8988T (cell line): ENCODE results near the gene PUS10.
"Not testable (repeated sequence)": the region's sequence is repeated elsewhere in the genome, so short reads cannot be mapped to it uniquely, and the experiment has no call there.

Experiments
- DNase-seq: peaks from one replicate; pipeline ENCODE4 v3.0.0; 2011

The PUS10 gene

DNA sequence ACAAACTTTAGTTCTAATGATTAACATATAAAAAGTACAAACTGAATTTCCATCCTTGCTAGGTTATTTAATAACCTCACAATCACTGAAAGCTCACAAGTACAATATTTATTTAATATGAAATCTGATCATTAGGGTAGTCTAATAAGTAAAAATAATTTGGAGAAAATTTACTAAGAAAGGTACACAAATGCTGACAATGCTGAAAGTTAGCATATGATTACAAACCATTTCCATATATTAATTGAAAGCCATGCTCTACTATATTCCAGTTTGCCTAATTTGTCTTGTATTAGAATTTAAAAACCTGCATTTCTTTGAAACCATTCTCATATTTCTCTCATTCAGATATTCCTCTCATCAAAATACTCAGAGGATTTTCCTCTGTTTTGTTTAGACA is 8.7 kb downstream of the PUS10 start:
- DNase-seq: no peak

DNA sequence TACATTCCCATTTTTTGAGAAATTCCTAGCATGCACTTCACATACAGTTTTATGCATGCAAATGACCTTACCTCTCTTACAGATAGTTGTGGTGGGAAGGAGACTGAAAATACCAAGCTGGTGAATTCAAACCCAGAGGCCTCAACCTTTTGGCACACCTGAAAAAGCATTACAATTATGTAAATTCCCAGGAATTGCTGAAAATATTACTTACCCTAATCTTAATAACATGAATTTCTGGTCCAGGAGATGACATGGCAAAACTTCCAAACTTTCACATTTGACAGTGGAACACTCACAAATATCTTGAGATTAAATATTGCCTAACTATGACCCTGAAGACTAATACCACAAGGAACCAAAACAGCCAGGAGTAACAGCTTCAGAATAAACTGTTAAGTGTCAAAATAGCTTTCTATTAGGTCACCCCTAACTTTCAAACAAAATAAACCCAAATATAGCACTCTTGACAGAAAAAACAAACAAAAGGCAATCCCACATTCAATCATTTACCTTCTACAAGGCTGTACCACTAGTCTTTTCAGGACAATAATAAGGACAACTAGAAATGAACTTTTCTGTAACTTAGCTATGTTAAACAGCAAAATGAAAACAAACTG is 11.5 kb downstream of the PUS10 start:
- no peak for DNase-seq

DNA sequence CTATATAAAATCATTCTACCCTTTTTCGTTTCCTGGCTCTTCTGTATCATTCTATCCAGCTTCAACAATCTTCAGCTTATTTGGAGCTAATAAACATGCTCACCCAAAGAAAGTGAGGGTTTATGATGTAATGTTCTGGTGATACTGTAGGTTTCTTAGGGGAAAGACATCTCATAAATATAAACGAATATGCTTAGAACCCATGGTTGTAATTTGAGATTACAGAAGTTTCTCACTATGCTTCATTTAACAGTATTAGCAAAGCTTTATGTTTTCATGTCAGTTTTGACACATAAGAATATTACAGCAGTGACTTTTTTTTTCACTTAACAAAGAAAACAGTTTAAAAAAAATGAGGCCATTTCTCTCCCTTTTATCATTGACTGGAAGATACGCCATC is 12.3 kb downstream of the PUS10 start:
- DNase-seq: no peak

DNA sequence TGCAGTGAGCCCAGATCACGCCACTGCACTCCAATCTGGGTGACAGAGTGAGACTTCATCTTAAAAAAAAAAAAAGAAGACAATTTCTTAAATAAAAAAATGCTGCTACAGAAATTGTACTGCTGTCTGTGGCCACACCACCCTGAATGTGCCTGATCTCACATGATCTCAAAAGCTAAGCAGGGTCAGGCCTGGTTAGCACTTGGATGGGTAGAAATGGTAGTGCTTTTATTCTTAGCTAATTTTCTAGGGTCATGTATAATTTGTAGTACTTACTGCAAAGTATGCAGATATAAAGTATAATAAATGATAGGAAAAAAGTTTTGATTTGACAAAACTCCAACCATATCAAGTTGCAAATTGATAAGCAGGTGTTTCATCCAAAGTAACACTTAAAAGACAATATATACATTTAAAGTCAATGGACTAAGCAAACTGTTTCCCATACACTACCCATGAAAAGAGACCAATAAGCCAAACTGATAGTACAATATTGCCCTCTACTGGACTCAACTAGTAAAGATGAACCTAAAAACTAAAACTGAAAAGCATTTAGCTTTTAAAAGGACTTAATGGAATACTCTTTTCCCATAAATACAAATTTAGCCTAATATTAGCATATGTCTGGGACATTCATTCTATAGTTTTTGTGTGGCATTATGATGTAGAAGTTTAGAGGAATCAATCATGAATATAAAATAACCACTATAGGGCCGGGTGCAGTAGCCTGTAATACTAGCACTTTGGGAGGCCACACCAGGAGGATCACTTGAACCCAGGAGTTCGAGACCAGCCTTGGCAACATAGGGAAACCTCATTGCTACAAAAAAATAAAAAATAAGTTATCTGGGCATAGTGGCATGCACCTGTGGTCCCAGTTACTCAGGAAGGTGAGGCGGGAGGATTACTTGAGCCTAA is 19.2 kb downstream of the PUS10 start:
- peak; percentile 22 for DNase-seq

DNA sequence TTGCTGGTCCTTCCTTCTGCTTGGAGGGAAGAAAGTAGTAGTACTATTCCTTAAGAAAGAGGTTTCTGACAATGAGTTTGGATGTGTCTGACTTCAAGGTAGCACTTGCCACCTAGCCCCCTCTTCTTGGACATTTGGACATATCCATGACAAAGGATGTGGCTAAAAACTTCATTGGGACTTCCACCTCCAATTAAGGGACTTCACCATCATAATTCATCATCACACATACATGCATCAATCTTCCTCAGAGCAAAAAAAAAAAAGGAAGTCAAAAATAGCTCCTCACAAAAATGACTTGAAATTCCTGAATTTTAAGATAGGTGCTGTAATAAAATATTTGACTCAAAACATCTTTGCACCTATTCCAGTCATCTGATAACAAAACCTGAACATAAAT is 23.9 kb downstream of the PUS10 start:
- no peak for DNase-seq

DNA sequence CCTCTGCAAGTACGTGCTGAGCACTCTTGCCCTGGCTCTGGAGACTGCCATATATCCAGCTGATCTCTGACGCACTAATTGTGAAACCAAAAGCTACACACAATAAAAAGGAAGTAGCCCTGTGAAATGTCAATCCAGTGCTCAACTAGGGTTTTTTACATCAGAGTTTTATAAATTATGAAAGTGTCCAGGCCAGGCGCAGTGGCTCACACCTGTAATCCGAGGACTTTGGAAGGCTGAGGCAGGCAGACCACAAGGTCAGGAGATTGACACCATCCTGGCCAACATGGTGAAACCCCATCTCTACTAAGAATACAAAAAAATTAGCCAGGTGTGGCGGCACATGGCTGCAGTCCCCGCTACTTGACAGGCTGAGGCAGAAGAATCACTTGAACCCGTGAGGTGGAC is 25.1 kb downstream of the PUS10 start:
- DNase-seq: no peak

DNA sequence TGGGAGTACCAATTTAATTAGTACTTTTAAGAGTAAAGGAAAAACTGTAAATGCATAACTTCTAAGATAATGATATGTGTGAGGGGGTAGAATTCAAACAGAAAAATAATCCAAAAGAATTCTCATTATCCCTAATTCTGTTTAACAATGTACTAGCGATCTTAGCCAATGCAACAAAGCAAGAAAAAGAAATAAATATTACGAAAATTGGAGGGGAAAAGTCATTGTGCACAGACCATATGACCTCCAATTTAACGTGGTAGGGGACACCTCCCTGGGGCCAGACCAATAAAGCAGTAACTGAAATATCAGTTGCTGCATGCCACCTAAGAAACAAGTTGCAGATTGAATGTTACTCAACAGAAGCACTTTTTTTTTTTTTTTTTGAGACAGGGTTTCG is 26.4 kb downstream of the PUS10 start:
- DNase-seq: no peak

DNA sequence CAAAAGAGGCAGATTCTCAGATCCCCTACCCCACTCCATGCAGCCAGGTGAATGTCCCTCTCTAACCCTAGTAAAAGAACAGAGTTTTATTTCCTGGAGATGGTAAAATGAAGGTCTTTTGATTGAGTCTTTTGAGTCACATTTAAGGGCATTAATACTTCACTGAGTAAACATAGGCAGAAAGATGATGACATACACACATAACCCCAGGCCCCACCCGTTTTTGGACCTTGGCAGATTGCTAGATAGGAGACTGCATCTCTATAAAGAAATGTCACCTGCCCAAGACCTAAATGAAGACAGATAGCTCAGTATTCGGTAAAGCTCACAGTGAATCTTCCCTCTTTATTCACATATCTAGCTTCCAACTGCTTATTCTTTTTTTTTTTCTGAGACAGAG is 28.8 kb downstream of the PUS10 start:
- DNase-seq: no peak

DNA sequence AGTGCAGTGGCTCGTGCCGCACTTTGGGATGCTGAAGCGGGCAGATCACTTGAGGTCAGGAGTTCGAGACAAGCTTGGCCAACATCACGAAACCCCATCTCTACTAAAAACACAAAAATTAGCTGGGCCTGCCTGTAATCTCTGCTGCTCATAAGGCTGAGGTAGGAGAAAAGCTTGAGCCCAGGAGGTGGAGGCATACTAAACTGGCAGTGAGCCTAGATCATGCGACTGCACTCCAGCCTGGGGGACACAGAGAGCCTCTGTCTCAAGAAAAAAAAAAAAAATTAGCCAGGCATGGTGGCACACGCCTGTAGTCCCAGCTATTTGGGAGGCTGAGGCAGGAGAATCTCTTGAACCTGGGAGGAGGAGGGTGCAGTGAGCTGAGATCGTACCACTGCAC is 30.4 kb downstream of the PUS10 start:
- not testable (repeated sequence) for DNase-seq

DNA sequence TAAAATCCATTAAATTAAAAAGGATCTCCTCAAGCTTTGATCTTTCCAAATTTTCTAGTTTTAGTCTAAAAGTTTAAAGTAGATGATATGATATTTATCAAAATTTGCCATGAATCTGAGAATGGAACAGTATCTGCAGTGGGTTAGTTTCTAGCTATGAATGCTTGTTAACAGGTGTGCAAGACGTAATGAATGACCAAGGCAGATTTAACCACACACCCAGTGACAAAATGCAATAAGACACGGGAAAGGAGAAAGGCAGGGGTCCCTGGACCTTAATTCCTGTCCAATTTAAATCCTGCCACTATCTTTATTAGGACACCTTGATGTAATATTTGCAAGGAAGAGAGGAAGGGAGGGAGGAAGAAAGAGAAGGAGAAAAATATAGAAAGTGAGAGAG is 31.0 kb downstream of the PUS10 start:
- no peak for DNase-seq

DNA sequence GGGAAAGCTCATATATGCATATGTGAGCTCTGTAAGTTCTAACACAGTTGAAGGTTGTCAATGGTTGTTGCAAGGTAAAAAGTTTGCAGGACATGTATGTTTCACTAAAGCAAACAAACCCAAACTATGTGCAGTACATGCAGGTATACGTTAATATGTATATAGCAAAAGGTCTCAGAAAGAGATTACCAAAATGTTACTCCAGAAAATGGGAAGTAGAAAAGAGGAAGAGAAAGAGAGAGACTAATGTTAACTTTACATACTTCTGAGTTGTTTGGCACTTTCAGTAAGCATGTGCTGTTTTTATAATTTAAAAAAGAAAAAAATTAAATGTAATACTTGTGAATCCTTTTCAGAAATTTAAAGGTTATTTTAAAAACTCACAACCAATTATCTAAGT is 33.3 kb downstream of the PUS10 start:
- DNase-seq: no peak

DNA sequence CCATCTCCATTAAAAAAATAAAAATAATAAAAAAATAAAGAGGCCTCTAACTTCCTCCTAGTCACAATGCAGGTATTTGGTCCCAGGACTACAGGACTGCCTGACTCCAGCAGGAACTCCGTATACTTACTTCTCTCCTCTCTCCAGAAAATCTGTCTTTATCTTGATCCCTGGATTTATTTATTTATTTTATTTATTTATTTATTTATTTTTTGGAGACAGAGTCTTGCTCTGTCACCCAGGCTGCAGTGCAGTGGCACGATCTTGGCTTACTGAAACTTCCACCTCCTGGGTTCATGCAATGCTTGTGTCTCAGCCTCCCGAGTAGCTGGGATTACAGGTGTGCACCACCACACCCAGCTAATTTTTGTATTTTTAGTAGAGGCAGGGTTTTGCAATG is 36.0 kb downstream of the PUS10 start:
- not testable (repeated sequence) for DNase-seq

DNA sequence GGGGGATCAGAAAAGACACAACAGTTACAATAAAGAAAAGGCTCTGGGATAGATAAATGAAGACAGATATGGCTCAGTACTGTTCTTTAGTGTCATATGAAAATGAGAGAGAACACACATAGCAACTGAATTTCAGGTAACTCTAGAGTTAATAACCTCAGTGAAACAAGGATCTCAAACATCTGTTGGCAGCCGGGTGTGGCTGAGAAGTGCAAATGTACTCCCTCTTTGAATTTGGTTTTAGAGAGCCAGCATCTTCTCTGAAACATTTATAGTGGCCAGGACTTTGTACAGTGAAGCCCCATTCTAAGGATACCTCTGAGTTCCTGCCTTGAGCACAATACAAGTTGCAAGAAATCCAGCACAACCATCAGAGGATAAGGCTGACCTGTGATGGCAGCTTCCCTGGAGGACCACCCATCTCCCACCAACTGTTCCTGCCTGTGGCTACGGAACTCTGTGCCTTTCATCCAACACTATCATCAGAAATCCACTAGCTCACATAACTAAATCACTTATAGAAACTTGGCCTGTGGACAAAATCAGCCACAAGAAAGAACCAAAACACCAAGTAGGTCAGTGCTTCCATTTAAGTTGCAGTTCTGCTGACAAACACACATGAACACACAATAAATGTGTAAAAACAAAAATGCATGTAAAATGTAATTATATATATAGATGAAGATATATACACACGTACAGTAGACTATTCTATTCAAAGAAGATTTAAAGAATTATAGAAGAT is 37.8 kb downstream of the PUS10 start:
- DNase-seq: no peak

DNA sequence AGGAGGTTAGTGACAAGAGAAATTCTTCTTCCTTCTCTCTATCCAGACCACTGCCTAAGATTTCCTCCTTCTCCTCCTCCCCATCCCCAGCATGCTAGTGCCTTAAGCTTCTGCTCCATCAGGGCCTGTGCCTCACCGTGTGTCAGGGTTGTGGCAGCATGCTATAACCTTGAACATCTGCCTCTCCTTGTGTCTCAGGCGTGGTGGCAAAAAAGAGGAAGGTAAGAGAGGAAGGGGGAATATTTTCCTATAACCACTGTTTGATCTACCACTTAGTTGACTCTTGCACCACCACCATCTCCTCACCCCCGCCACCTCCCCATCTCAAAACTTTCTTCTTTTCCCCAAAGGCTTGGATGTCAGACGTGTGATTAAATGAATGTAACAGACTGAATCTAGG is 38.8 kb downstream of the PUS10 start:
- no peak for DNase-seq

DNA sequence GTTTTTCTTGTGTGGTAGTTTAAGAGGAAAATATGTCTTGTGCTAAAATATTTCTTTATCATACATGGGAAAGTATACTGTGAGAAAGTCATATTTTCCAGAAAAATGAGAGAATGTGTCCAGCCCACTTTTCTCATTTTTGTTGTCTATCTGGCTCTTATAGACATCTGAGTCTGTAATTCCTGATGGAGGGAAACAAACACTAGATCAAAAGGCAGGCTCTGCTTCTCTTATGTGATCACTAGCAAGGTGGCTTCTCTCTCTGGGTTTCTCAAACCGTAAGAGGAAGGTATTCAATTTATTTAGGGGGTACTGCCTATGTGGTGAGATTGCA is 40.5 kb downstream of the PUS10 start:
- no peak for DNase-seq

DNA sequence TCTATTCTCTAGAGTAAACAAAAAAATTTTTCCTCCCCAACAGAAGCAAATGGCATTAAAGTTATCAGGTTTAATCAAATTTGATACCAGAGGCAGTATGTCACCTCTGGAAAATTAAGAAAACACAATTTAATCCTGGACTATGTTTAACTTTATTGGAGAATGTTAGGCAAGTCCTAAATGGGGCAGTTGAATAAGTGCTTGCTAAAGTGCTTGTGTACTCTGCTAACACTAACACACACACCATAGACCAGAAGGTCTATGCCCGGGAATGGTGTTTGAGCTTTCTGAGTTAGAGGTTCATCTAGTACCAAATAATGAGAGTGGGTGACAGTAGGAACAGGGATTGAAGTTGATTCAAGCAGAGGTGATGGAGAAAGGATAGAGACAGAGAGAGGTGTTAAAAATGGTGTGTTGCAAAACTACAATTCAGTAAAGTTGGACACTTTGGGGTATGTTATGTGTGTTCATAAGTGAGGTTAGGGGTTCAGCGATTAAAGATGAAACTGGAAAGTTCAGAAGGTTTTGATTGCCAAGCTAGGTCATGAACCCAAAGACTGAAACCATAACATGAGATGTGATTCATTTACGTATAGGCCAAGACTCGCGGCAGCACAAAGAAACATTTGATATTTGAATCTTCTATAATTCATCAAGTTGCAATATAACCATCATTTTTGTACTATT is 41.0 kb downstream of the PUS10 start:
- DNase-seq: no peak

DNA sequence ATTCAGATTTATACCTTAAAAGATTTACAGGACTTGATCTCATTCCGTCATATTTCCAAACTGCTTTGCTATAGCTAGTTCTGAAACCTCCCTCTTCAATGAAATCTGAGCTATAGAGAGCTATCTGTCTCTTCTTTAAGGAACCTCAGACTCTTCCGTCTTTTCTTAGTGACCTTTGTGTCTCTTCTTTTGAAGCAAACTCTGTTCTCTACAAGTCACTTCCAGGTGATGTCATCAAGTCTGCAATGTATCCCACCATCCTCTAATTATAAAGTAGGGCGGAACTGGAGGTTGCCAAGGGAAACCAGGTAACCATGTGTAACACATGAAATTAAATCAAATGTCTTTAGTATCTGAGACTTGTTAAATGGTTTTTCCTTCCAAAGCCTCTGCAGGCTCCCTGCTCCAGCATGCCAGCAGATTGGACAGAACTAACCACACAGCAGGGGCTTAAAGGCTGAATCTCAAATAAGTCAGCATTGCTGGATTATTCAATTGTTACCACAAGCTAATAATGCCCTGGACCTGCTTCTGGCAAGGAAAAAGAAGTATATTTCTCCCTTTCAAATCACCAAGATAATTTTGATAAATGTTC is 41.7 kb downstream of the PUS10 start:
- DNase-seq: no peak

DNA sequence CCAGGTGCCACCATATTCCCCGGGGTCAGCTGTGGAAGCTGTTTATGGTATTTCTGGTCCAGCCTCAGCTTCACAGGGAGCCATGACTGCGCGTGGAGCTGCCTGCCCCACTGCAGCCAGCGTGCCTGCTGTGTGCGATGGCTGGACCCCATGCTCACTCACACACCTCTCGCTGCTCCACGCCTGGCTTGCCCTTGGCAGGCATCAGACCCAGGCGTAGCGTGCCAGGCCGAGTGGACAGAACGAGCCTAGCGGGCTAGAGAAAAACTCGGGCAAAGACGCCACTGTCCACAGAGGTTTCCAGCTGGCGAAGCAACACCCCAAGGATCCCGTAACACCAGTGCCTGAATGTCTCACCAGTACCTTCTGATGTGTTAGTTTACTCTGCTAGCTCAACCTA is 43.4 kb downstream of the PUS10 start:
- no peak for DNase-seq

DNA sequence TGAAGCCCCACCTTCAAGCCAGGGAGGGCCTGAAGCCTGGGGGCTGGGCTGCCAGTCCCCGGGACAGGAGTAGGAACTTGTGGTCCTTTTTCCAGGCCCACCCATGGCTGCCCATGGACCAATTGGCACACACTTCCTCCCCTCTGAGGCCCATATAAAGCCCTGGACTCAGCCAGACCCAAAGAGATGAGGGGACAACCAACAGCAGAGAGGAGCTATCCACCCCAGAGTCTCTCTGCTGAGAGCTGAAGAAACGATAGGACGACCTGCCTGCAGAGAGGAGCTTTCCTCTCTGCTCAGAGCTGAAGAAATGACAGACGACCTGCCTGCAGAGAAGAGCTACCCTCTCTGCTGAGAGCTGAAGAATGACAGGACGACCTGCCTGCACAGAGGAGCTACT is 44.4 kb downstream of the PUS10 start:
- DNase-seq: no peak

DNA sequence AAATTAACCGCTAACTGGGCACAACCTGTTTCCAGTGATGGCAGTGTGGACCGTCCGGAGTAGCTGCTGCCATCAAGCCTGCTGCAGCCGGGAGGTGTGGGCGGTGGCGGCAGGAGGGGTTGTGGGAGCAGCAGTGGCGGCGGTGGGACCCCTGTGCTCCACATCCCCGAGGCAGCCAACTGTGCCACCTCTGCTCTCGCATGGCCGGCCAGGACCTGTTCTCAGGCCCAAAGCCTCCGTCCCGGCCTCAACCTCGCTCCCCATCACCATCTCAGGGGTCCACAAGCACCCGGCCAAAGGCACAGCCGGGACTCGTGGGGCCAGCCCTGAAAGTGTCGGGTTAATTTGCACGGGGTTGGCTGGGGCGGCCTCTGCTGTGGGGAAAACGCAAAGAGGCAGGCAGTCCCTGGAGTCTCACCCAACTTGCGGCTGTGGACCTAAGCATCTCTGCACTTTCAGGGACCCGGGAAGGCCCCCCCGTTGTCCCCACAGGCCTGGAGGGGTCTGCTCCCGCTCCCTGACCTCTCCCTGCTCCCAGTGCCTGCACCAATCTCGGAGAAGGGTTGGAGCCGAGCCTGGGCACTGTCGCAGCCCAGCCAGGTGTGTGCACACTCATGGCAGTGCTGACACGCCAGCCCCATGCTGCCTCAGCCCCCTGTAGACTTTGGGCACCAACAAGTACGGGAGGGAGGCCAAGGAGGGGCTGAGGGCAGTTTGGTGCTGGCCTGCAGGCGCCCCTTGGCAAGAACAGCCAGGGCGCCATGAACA is 45.0 kb downstream of the PUS10 start:
- DNase-seq: no peak

DNA sequence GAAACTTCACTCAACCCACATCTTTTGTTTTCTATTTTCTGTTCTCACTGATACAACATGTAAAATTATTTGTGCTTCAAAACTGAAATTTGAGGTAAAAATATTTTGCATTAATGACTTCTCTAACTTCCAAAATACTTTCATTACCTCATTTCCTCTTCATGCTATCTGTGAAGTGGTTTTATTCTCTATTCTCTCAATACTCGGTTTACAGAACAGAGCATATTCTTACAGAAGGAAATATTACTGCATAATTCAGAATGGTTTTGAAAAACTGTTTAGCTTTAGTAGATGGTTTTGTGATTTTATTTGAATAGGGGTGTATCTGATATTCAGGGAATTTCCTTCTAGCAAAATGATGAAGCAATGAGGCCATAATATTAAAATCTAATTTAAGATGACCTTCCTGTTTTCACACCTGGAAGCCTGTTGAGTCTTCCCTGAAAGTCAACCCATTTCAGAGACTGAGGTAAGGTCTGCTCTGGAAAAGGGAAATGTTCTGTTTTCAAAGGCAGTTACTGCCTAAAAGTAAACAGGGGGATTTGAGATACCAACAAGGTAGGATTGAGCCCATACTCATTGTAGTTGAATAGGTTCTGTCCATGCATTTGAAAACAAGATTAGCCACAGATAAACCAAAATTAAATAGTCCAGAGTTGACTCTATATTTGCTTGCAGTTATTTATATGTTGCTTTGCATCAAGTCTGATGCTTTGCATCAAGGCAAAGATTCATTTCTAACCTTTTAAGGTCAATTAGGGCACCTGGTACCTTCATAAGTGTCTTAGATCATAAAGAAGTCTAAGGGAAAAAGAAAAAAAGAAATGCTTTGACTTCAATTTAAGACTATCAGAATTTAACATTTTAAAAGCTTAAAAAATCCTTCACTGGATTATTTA is 51.3 kb downstream of the PUS10 start:
- DNase-seq: no peak
